Measurements from ENCODE around the gene RNU4-1. TPM values are rescaled to one million over a fixed set of nuclear protein-coding genes. Genes with fewer than 3 reads are reported as not detected.
"Not testable (repeated sequence)": the region's sequence is repeated elsewhere in the genome, so short reads cannot be mapped to it uniquely, and the experiment has no call there.

RNU4-1 gene
- total and polyA plus RNA-seq, 2 of the 4 experiments (the other 2 are of a cell fraction), result under 0.01 TPM; not detected in 1

DNA sequence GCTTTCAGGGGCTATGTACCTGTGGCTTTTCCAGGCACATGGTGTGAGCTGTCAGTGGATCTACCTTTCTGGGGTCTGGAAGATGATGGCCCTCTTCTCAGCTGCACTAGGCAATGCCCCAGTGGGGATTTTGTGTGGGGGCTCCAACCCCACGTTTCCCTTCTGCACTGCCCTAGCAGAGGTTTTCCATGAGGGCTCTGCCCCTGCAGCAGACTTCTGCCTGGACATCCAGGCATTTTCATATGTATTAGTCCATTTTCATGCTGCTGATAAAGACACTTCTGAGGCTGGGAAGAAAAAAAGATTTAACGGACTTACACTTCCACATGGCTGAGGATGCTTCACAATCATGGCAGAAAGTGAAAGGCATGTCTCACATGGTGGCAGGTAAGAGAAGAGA, 43.4 kb upstream of the RNU4-1 start:
- DNase-seq; H3K36me3 ChIP-seq (ENCODE audit: control insufficient read depth, insufficient read depth, low read length); H4K8ac ChIP-seq (ENCODE audit: low read depth in 2 of 2, low read length in 2 of 2); CTCF ChIA-PET; POLR2A ChIA-PET (ENCODE audit: unreplicated experiment); H2AK5ac ChIP-seq (ENCODE audit: low read depth, low read length); H4K20me1 ChIP-seq (ENCODE audit: insufficient read depth, low read length); H3K9ac ChIP-seq (ENCODE audit: low read depth, low read length); H2BK120ac ChIP-seq (ENCODE audit: low read depth, low read length); H3K23ac ChIP-seq (ENCODE audit: low read depth, low read length); H4K91ac ChIP-seq (ENCODE audit: insufficient read depth, low read depth, low read length); H3K14ac ChIP-seq (replicated peaks; ENCODE audit: low read depth, low read length); H2BK5ac ChIP-seq (ENCODE audit: low read depth, low read length, poor library complexity, severe bottlenecking); H3K79me1 ChIP-seq (ENCODE audit: low read depth in 1 of 2, low read length in 2 of 2); H3K9me1 ChIP-seq (ENCODE audit: insufficient read depth, low read length); H3K18ac ChIP-seq (ENCODE audit: low read depth, low read length); ATAC-seq (ENCODE audit: low read depth); H2AK9ac ChIP-seq (replicated peaks; ENCODE audit: low read depth, low read length, poor library complexity); H2AFZ ChIP-seq (replicated peaks; ENCODE audit: low read length, poor library complexity); H3K4me1 ChIP-seq (ENCODE audit: control insufficient read depth, insufficient read depth, low read length); H2BK15ac ChIP-seq (ENCODE audit: low read depth, low read length); dilution Hi-C loops (cut with HindIII; ENCODE audit: low sequenced_read_pairs, unreplicated experiment); H3K56ac ChIP-seq (ENCODE audit: extremely low read depth, insufficient read depth, low read length); BruUV-seq (replicated peaks); H3K27ac ChIP-seq (ENCODE audit: insufficient read depth, low read length); intact Hi-C loops (cut with micrococcal nuclease); H3K4me2 ChIP-seq (ENCODE audit: low read depth, low read length); H3K4ac ChIP-seq (ENCODE audit: low read depth, low read length); H3K4me3 ChIP-seq (ENCODE audit: insufficient read depth, low read depth, low read length); H4K5ac ChIP-seq (ENCODE audit: low read depth, low read length); H3K9me3 ChIP-seq (ENCODE audit: control insufficient read depth, insufficient read depth, low read length); H2BK20ac ChIP-seq (ENCODE audit: low read depth, low read length): not testable (repeated sequence)
- in situ Hi-C loops (cut with MboI; ENCODE audit: low sequenced_read_pairs), result loop anchor here (25.0 kb wide), 1 partner anchor 101 kb away; the partner anchor contains the start of genes COX6A1, GATC and TRIAP1
- no CpG with 5 or more reads among the region's 2 CpGs for WGBS, 2 experiments (ENCODE audit: extremely low coverage in 2 of 2, insufficient read length in 1 of 2)
- peaks cover 17% of the 10 kb centered on the region for H3K27me3 ChIP-seq (ENCODE audit: control insufficient read depth, insufficient read depth, low read length)

Data from IMR-90 (cell line).